ENCODE data around the gene ACOT7. TPM values are rescaled to one million over a fixed set of nuclear protein-coding genes. Genes with fewer than 3 reads are reported as not detected.

The ACOT7 gene
- total and polyA plus RNA-seq, 2 of the 13 experiments (the other 11 are each of a cell fraction or from before 2014, with no cell fraction given), result 33.0 to 55.8 TPM

DNA sequence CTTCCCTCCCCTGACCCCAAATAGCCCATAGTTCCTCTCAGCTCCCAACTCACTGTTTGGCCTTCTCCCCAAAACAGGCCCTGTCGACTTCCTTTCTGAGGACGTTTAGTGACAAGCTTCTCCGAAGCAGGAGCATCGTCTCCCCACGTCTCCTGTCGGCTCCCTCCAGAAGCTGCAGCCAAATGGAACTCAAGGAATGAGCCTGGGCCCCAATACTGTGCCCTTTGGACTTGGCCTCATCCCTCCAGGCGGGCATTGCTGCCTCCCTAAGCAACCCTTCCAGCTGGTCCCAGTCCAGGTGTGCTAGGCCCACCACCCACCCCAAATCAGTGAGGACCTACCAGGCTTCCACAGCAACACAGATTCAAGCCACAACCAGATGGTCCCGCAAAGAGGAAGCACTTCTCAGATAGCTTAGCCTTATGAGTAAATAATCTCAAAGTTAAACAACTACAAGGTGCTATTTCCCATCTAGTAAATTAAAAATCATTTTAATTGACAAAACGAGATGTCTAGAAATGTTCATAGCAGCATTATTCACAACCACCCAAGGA, 33.0 kb downstream of the ACOT7 start (continued):
- TF ChIP-seq NONO (IDR thresholded peaks at IDR 0.05) (no peak), NONO (CRISPR knock-in tag; conservative IDR thresholded peaks at IDR 0.05) (no peak), ZNF652 (CRISPR knock-in tag; IDR thresholded peaks at IDR 0.05; ENCODE audit: borderline replicate concordance, low read depth) (no peak), PLRG1 (conservative IDR thresholded peaks at IDR 0.05) (no peak), ZNF609 (CRISPR knock-in tag; IDR thresholded peaks at IDR 0.05; ENCODE audit: borderline replicate concordance) (peak; percentile 24; the same call in 1 of the 2 replicates), ZNF335 (CRISPR knock-in tag; IDR thresholded peaks at IDR 0.05) (no peak)
- TF ChIP-seq, protein P1, sequence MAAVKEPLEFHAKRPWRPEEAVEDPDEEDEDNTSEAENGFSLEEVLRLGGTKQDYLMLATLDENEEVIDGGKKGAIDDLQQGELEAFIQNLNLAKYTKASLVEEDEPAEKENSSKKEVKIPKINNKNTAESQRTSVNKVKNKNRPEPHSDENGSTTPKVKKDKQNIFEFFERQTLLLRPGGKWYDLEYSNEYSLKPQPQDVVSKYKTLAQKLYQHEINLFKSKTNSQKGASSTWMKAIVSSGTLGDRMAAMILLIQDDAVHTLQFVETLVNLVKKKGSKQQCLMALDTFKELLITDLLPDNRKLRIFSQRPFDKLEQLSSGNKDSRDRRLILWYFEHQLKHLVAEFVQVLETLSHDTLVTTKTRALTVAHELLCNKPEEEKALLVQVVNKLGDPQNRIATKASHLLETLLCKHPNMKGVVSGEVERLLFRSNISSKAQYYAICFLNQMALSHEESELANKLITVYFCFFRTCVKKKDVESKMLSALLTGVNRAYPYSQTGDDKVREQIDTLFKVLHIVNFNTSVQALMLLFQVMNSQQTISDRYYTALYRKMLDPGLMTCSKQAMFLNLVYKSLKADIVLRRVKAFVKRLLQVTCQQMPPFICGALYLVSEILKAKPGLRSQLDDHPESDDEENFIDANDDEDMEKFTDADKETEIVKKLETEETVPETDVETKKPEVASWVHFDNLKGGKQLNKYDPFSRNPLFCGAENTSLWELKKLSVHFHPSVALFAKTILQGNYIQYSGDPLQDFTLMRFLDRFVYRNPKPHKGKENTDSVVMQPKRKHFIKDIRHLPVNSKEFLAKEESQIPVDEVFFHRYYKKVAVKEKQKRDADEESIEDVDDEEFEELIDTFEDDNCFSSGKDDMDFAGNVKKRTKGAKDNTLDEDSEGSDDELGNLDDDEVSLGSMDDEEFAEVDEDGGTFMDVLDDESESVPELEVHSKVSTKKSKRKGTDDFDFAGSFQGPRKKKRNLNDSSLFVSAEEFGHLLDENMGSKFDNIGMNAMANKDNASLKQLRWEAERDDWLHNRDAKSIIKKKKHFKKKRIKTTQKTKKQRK (IDR thresholded peaks at IDR 0.05; ENCODE audit: low read length), result no peak
- TF ChIP-seq, protein P2, sequence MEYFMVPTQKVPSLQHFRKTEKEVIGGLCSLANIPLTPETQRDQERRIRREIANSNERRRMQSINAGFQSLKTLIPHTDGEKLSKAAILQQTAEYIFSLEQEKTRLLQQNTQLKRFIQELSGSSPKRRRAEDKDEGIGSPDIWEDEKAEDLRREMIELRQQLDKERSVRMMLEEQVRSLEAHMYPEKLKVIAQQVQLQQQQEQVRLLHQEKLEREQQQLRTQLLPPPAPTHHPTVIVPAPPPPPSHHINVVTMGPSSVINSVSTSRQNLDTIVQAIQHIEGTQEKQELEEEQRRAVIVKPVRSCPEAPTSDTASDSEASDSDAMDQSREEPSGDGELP (IDR thresholded peaks at IDR 0.05; ENCODE audit: borderline replicate concordance, low read depth), result peak; percentile 19; the same call in 1 of the 2 replicates

Measured in HepG2 (cell line).